Fibroblast of lung (primary cell): ENCODE results near the gene DUSP16. TPM values are rescaled to one million over a fixed set of nuclear protein-coding genes. Genes with fewer than 3 reads are reported as not detected.

ENCODE experiments used
- DNase-seq, 2 donors: peaks; one replicate each; pipeline versions ENCODE4 v3.0.0 to v3.0.0-alpha.2; 2010; ENCODE audit warnings: low read depth in 2 of 2
- H2AFZ ChIP-seq: 2 replicates; pipeline ENCODE4 v1.5.1; 2012; ENCODE audit warnings: low read length, control low read depth, inconsistent platforms
- H3K27ac ChIP-seq: 2 replicates; pipeline ENCODE4 v1.5.1; 2011; ENCODE audit warnings: low read length, control low read depth; ENCODE audit not compliant: insufficient read depth
- H3K27me3 ChIP-seq: 2 replicates; pipeline ENCODE4 v1.5.1; 2011; ENCODE audit warnings: mild to moderate bottlenecking, low read length; ENCODE audit not compliant: control insufficient read depth, insufficient read depth
- H3K36me3 ChIP-seq: 2 replicates; pipeline ENCODE4 v1.5.1; 2011; ENCODE audit warnings: low read length; ENCODE audit not compliant: control insufficient read depth, insufficient read depth
- H3K4me1 ChIP-seq: 2 replicates; pipeline ENCODE4 v1.5.1; 2011; ENCODE audit warnings: low read length; ENCODE audit not compliant: control insufficient read depth, insufficient read depth; ENCODE audit errors: extremely low read depth
- H3K4me2 ChIP-seq: 2 replicates; pipeline ENCODE4 v1.5.1; 2011; ENCODE audit warnings: low read length, control low read depth; ENCODE audit not compliant: insufficient read depth; ENCODE audit errors: extremely low read depth
- H3K4me3 ChIP-seq, 4 experiments: fragments of 200-600 bp in 1 of 4; sonication (generic) in 1 of 4; replicated peaks in 1 of 4; 2 replicates each; pipeline ENCODE4 v1.5.1; 2011 to 2016; ENCODE audit warnings: low read length in 4 of 4, low read depth in 3 of 4, mild to moderate bottlenecking in 3 of 4, control low read depth in 2 of 4, inconsistent platforms in 1 of 4, mixed read lengths in 1 of 4; ENCODE audit not compliant: insufficient read depth in 1 of 4; ENCODE audit errors: control extremely low read depth in 1 of 4
- H3K79me2 ChIP-seq: 2 replicates; pipeline ENCODE4 v1.5.1; 2012; ENCODE audit warnings: mild to moderate bottlenecking, low read length, inconsistent platforms; ENCODE audit not compliant: control insufficient read depth, insufficient read depth
- H3K9ac ChIP-seq: 2 replicates; pipeline ENCODE4 v1.5.1; 2011; ENCODE audit warnings: mild to moderate bottlenecking, low read length, control low read depth; ENCODE audit not compliant: insufficient read depth
- H3K9me3 ChIP-seq: 2 replicates; pipeline ENCODE4 v1.5.1; 2012; ENCODE audit warnings: low read depth, low read length; ENCODE audit not compliant: control insufficient read depth, insufficient read depth
- H4K20me1 ChIP-seq: 2 replicates; pipeline ENCODE4 v1.5.1; 2011; ENCODE audit warnings: low read length; ENCODE audit not compliant: control insufficient read depth, insufficient read depth; ENCODE audit errors: extremely low read depth
- EZH2 ChIP-seq: IDR thresholded peaks from 2 replicates; pipeline ENCODE4 v1.5.1; 2012; ENCODE audit warnings: low read length, control low read depth, mild to moderate bottlenecking; ENCODE audit errors: missing control alignments
- polyA plus RNA-seq, 2 donors: library from polyadenylated mRNA; depleted of rRNA in 1 of 2; stranded (reverse) in 1 of 2; unstranded in 1 of 2; fragments of >200 nt; gene quantifications; 2 replicates each; pipeline ENCODE4 v1.2.1, GENCODE V29; 2011 to 2012; ENCODE audit warnings: missing spikeins in 1 of 2
- total RNA-seq: library from RNA; depleted of rRNA; stranded (reverse); fragments of >200 nt; gene quantifications from 2 replicates; pipeline ENCODE4 v1.2.1, GENCODE V29; 2014
- TF ChIP-seq, protein P1 (sequence below), 2 donors: IDR thresholded peaks in 1 of 2; conservative IDR thresholded peaks in 1 of 2; 1 replicate in 1 of 2; 2 replicates in 1 of 2; pipeline ENCODE4 v1.5.1; 2011 to 2012; ENCODE audit warnings: low read length in 2 of 2, control low read depth in 1 of 2, inconsistent platforms in 1 of 2, low read depth in 1 of 2, mild to moderate bottlenecking in 1 of 2

The DUSP16 gene
- total and polyA plus RNA-seq, 2 donors (not counting 1 experiment from before 2014, with no cell fraction given), result 9.4 to 15.2 TPM

DNA sequence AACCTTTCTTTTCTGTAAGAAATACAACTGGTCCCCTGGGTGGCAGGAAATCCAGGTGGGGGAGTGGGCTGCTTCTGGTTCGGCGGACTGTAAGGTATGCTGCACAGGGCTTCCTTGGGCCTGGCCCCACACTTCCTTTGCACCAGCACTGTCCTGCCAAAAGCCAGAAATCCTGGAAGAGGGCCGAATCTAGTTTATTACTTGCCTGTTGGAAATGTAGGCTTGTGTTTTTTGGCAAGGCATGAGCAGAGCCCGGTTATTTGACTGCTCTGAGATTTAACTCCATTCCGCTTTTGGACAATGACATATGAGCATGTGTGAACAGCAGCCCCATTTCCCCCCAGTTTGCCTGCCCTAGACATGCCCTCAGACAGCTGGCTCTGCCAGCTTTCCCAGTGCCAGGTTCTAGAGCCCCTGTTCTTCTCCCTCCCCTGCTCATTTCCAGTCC, 119.2 kb downstream of the DUSP16 start:
- DNase-seq, result peak; percentile 46 to 77
- H3K27ac ChIP-seq, result no peak overlapping the region
- no peak overlapping the region for H3K4me3 ChIP-seq
- H3K79me2 ChIP-seq, result no peaks in the 10 kb centered on the region
- H3K9me3 ChIP-seq, result no peaks in the 10 kb centered on the region
- no peak overlapping the region for H3K4me2 ChIP-seq
- no peaks in the 10 kb centered on the region for H4K20me1 ChIP-seq
- H2AFZ ChIP-seq, result no peak overlapping the region
- no peaks in the 10 kb centered on the region for H3K27me3 ChIP-seq
- H3K36me3 ChIP-seq, result no peaks in the 10 kb centered on the region
- no peak overlapping the region for H3K9ac ChIP-seq
- peaks cover 8% of the 10 kb centered on the region for H3K4me1 ChIP-seq
- no peak for TF ChIP-seq EZH2
- TF ChIP-seq, protein P1, sequence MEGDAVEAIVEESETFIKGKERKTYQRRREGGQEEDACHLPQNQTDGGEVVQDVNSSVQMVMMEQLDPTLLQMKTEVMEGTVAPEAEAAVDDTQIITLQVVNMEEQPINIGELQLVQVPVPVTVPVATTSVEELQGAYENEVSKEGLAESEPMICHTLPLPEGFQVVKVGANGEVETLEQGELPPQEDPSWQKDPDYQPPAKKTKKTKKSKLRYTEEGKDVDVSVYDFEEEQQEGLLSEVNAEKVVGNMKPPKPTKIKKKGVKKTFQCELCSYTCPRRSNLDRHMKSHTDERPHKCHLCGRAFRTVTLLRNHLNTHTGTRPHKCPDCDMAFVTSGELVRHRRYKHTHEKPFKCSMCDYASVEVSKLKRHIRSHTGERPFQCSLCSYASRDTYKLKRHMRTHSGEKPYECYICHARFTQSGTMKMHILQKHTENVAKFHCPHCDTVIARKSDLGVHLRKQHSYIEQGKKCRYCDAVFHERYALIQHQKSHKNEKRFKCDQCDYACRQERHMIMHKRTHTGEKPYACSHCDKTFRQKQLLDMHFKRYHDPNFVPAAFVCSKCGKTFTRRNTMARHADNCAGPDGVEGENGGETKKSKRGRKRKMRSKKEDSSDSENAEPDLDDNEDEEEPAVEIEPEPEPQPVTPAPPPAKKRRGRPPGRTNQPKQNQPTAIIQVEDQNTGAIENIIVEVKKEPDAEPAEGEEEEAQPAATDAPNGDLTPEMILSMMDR (conservative IDR thresholded peaks at IDR 0.05 in 1 of 2, IDR thresholded peaks at IDR 0.05 in 1 of 2; ENCODE audit: low read depth in 1 of 2, low read length in 2 of 2), result no peak

DNA sequence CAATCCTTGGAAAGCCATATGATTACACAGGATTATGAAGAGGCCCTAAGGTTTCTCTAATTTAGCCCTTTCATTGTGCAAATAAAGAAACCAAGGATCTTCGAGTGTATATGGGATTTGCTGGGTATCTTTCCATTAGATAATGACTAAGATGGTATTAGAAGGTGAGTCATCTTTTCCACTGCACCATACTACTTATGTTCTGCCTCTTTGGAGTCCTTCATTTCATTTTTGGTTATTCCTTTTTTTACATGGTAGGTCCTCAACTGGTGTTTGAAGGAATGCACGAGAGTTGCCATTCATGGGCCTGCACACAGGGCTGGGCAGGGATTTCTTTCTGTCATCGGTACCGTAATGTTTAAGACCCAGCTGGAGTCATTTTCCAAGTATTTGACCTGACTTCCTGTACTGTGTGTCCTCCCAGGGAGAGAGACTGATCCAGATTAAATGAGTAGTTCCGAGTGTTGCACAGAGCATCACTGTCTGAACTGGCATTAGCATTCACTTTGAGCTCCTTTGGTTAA, 120.1 kb downstream of the DUSP16 start:
- Histone ChIP-seq H2AFZ (no peak overlapping the region), H4K20me1 (no peaks in the 10 kb centered on the region), H3K27me3 (no peaks in the 10 kb centered on the region), H3K4me2 (no peak overlapping the region), H3K79me2 (no peaks in the 10 kb centered on the region), H3K4me1 (peaks cover 8% of the 10 kb centered on the region), H3K27ac (no peak overlapping the region), H3K4me3 (no peak overlapping the region), H3K9me3 (no peaks in the 10 kb centered on the region), H3K9ac (no peak overlapping the region), H3K36me3 (no peaks in the 10 kb centered on the region)
- TF ChIP-seq, protein P1 (conservative IDR thresholded peaks at IDR 0.05 in 1 of 2, IDR thresholded peaks at IDR 0.05 in 1 of 2; ENCODE audit: low read depth in 1 of 2, low read length in 2 of 2), result no peak
- no peak for TF ChIP-seq EZH2
- peak; percentile 53 to 80 for DNase-seq

DNA sequence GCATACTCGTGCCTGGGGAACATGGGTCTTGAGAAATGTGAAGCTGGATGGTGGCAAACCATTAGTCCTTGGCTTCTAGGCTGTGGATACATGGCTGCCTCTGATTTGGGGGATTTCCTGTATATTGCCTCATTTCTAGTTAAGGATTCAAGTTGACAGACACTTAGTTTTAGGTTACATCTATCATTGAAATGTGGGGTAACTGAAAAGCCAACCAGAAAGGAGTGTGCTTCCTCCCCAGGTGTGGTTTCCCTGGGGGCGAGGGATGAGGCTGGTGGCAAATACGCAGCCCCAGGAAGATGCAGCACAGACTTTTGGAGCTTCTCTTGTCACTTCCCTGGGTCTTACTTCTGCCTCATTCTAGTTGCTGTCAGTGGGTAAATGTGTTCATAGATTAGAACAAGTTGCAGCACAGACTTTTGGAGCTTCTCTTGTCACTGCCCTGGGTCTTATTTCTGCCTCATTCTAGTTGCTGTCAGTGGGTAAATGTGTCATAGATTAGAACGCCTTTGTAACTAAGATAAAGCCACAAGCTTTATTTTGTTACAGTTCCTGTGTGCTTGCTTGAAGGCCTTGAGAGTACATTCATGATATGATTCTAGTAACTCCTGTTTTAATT, 120.7 kb downstream of the DUSP16 start:
- no peaks in the 10 kb centered on the region for H3K79me2 ChIP-seq
- no peaks in the 10 kb centered on the region for H3K36me3 ChIP-seq
- no peak overlapping the region for H3K4me2 ChIP-seq
- DNase-seq, result peak in 1 of 2 donors; percentile 70
- TF ChIP-seq, protein P1 (conservative IDR thresholded peaks at IDR 0.05 in 1 of 2, IDR thresholded peaks at IDR 0.05 in 1 of 2; ENCODE audit: low read depth in 1 of 2, low read length in 2 of 2), result no peak
- no peak for TF ChIP-seq EZH2
- no peaks in the 10 kb centered on the region for H3K9me3 ChIP-seq
- H2AFZ ChIP-seq, result no peak overlapping the region
- H3K4me3 ChIP-seq, result no peak overlapping the region
- peaks cover 8% of the 10 kb centered on the region for H3K4me1 ChIP-seq
- H3K9ac ChIP-seq, result no peak overlapping the region
- no peaks in the 10 kb centered on the region for H3K27me3 ChIP-seq
- H3K27ac ChIP-seq, result no peak overlapping the region
- H4K20me1 ChIP-seq, result no peaks in the 10 kb centered on the region
